ENCODE measurements around the gene PLEK. TPM values are rescaled to one million over a fixed set of nuclear protein-coding genes. Genes with fewer than 3 reads are reported as not detected.

PLEK gene
- polyA plus RNA-seq, 1 of the 3 experiments (the other 2 are of a cell fraction), result 0.02 TPM

- Histone ChIP-seq H3K9ac (no peak overlapping the region), H3K4me2 (no peak overlapping the region), H3K27me3 (ENCODE audit: insufficient read depth) (no peaks in the 10 kb centered on the region), H3K4me3 (ENCODE audit: low read depth in 2 of 2, low read length in 1 of 2) (no peak overlapping the region), H3K9me3 (no peaks in the 10 kb centered on the region), H3K36me3 (replicated peaks in 1 of 2; ENCODE audit: control insufficient read depth in 1 of 2, insufficient read depth in 2 of 2, low read length in 1 of 2) (no peaks in the 10 kb centered on the region), H3K27ac (ENCODE audit: low read depth in 2 of 2, low read length in 1 of 2) (no peak overlapping the region), H3K79me2 (ENCODE audit: insufficient read depth) (no peaks in the 10 kb centered on the region), H3K4me1 (ENCODE audit: control insufficient read depth in 1 of 2, insufficient read depth in 2 of 2, low read depth in 1 of 2, low read length in 1 of 2) (no peaks in the 10 kb centered on the region), H3K9me2 (no peaks in the 10 kb centered on the region), H3F3A (replicated peaks; ENCODE audit: insufficient read depth) (no peaks in the 10 kb centered on the region), H2AFZ (ENCODE audit: low read depth) (no peak overlapping the region), H4K20me1 (ENCODE audit: insufficient read depth) (no peaks in the 10 kb centered on the region)
- ChIA-PET CTCF (no interaction called here), POLR2A (no interaction called here)
- TF ChIP-seq SIN3A (IDR thresholded peaks at IDR 0.05; ENCODE audit: borderline replicate concordance, low read depth, low read length) (no peak), RAD21 (IDR thresholded peaks at IDR 0.05; ENCODE audit: low read length) (no peak)
- DNase-seq, result no peak
Observed at GRCh38 chr2:68434981-68435380, 69.9 kb downstream of the PLEK start.

- no peak overlapping the region for H3K4me3 ChIP-seq (ENCODE audit: low read depth in 2 of 2, low read length in 1 of 2)
- CTCF ChIA-PET, result no interaction called here
- H3K36me3 ChIP-seq (replicated peaks in 1 of 2; ENCODE audit: control insufficient read depth in 1 of 2, insufficient read depth in 2 of 2, low read length in 1 of 2), result no peaks in the 10 kb centered on the region
- no peaks in the 10 kb centered on the region for H3K79me2 ChIP-seq (ENCODE audit: insufficient read depth)
- no peaks in the 10 kb centered on the region for H3K27me3 ChIP-seq (ENCODE audit: insufficient read depth)
- DNase-seq, result no peak
- H3K9me3 ChIP-seq, result no peaks in the 10 kb centered on the region
- no peaks in the 10 kb centered on the region for H3K9me2 ChIP-seq
- no peak overlapping the region for H3K4me2 ChIP-seq
- no peak for TF ChIP-seq EZH2phosphoT487 (IDR thresholded peaks at IDR 0.05; ENCODE audit: borderline replicate concordance, low read depth)
- no peak for TF ChIP-seq IRF3 (IDR thresholded peaks at IDR 0.05; ENCODE audit: low read depth, low read length)
- no peak for TF ChIP-seq TCF12 (IDR thresholded peaks at IDR 0.05)
- no peak for TF ChIP-seq YY1 (IDR thresholded peaks at IDR 0.05; ENCODE audit: low read depth)
- no peak for TF ChIP-seq USF2 (IDR thresholded peaks at IDR 0.05; ENCODE audit: borderline replicate concordance, low read depth, low read length)
- TF ChIP-seq EP300 (IDR thresholded peaks at IDR 0.05; ENCODE audit: borderline replicate concordance in 1 of 2, low read depth in 1 of 2, low read length in 1 of 2), result no peak
- no peak for TF ChIP-seq MXI1 (IDR thresholded peaks at IDR 0.05; ENCODE audit: low read depth, low read length)
- TF ChIP-seq FOSL2 (IDR thresholded peaks at IDR 0.05; ENCODE audit: borderline replicate concordance, low read depth), result no peak
- no peak for TF ChIP-seq NRF1 (IDR thresholded peaks at IDR 0.05; ENCODE audit: low read depth, low read length)
- TF ChIP-seq MAX (IDR thresholded peaks at IDR 0.05; ENCODE audit: low read depth), result no peak
- TF ChIP-seq RCOR1 (IDR thresholded peaks at IDR 0.05; ENCODE audit: low read length), result no peak
- TF ChIP-seq SMC3 (IDR thresholded peaks at IDR 0.05; ENCODE audit: low read depth, low read length), result no peak
- no peak for TF ChIP-seq JUND (IDR thresholded peaks at IDR 0.05)
- TF ChIP-seq ZBTB33 (IDR thresholded peaks at IDR 0.05; ENCODE audit: borderline replicate concordance, low read depth), result no peak
- no peak for TF ChIP-seq RXRA (IDR thresholded peaks at IDR 0.05; ENCODE audit: borderline replicate concordance, low read depth)
- no peak for TF ChIP-seq RAD21 (IDR thresholded peaks at IDR 0.05; ENCODE audit: low read length)
- no peak for TF ChIP-seq GATA2 (CRISPR knock-in tag; IDR thresholded peaks at IDR 0.05)
- TF ChIP-seq MEF2A (IDR thresholded peaks at IDR 0.05; ENCODE audit: borderline replicate concordance, low read depth), result no peak
- TF ChIP-seq CHD2 (IDR thresholded peaks at IDR 0.05; ENCODE audit: low read length, partially characterized antibody), result no peak
- no peak for TF ChIP-seq POLR2AphosphoS5 (IDR thresholded peaks at IDR 0.05; ENCODE audit: low read depth, low read length)
- POLR2A ChIA-PET, result no interaction called here
- no peaks in the 10 kb centered on the region for H4K20me1 ChIP-seq (ENCODE audit: insufficient read depth)
- H3K27ac ChIP-seq (ENCODE audit: low read depth in 2 of 2, low read length in 1 of 2), result no peak overlapping the region
- H2AFZ ChIP-seq (ENCODE audit: low read depth), result no peak overlapping the region
- H3K4me1 ChIP-seq (ENCODE audit: control insufficient read depth in 1 of 2, insufficient read depth in 2 of 2, low read depth in 1 of 2, low read length in 1 of 2), result peaks cover 0 to 3% of the 10 kb centered on the region in 2 experiments; a peak in 1 of 4 replicates
- no peaks in the 10 kb centered on the region for H3F3A ChIP-seq (replicated peaks; ENCODE audit: insufficient read depth)
- no peak overlapping the region for H3K9ac ChIP-seq
Observed at GRCh38 chr2:68435615-68436014, 70.5 kb downstream of the PLEK start.

Measured in SK-N-SH (cell line).